Trophoblast cell (in vitro differentiated cells and primary cell): ENCODE results near the gene STOM.

Source experiments
- DNase-seq, 2 donors: peaks; one replicate each; pipeline ENCODE4 v3.0.0-alpha.2; 2016
- H2AFZ ChIP-seq: 2 replicates; pipeline ENCODE4 v1.6.1; 2013; ENCODE audit warnings: low read length, moderate library complexity, mild to moderate bottlenecking; ENCODE audit not compliant: insufficient read depth, poor library complexity
- H2AK5ac ChIP-seq: 2 replicates; pipeline ENCODE4 v1.6.1; 2013; ENCODE audit warnings: mild to moderate bottlenecking, low read length
- H2BK120ac ChIP-seq: 2 replicates; pipeline ENCODE4 v1.6.1; 2013; ENCODE audit warnings: low read length, mild to moderate bottlenecking, moderate library complexity; ENCODE audit not compliant: insufficient read depth, poor library complexity
- H2BK12ac ChIP-seq: 2 replicates; pipeline ENCODE4 v1.6.1; 2013; ENCODE audit warnings: mild to moderate bottlenecking, low read length, moderate library complexity
- H2BK5ac ChIP-seq: 2 replicates; pipeline ENCODE4 v1.6.1; 2013; ENCODE audit warnings: low read length, low read depth, moderate library complexity, mild to moderate bottlenecking; ENCODE audit not compliant: poor library complexity
- H3K14ac ChIP-seq: 2 replicates; pipeline ENCODE4 v1.6.1; 2013; ENCODE audit warnings: mild to moderate bottlenecking, low read length
- H3K18ac ChIP-seq: 2 replicates; pipeline ENCODE4 v1.6.1; 2013; ENCODE audit warnings: mild to moderate bottlenecking, low read length
- H3K23ac ChIP-seq: 2 replicates; pipeline ENCODE4 v1.6.1; 2013; ENCODE audit warnings: low read length
- H3K27ac ChIP-seq: 2 replicates; pipeline ENCODE4 v1.5.1; 2013; ENCODE audit warnings: low read depth, mild to moderate bottlenecking, inconsistent platforms, low read length, moderate library complexity
- H3K27me3 ChIP-seq: 2 replicates; pipeline ENCODE4 v1.6.1; 2013; ENCODE audit warnings: inconsistent platforms, mild to moderate bottlenecking, low read length, moderate library complexity; ENCODE audit not compliant: insufficient read depth
- H3K36me3 ChIP-seq, 2 experiments: 1 replicate in 1 of 2; 2 replicates in 1 of 2; pipeline ENCODE4 v1.6.1; 2013; ENCODE audit warnings: low read length in 2 of 2, mild to moderate bottlenecking in 2 of 2, moderate library complexity in 1 of 2; ENCODE audit not compliant: insufficient read depth in 2 of 2, control insufficient read depth in 1 of 2
- H3K4ac ChIP-seq: 2 replicates; pipeline ENCODE4 v1.6.1; 2013; ENCODE audit warnings: low read depth, mild to moderate bottlenecking, low read length, moderate library complexity
- H3K4me1 ChIP-seq, 2 experiments: 1 replicate in 1 of 2; 2 replicates in 1 of 2; pipeline ENCODE4 v1.6.1; 2013; ENCODE audit warnings: low read length in 2 of 2, mild to moderate bottlenecking in 2 of 2, moderate library complexity in 1 of 2; ENCODE audit not compliant: insufficient read depth in 2 of 2, control insufficient read depth in 1 of 2
- H3K4me2 ChIP-seq: 2 replicates; pipeline ENCODE4 v1.6.1; 2013; ENCODE audit warnings: inconsistent platforms, mild to moderate bottlenecking, low read length, moderate library complexity
- H3K4me3 ChIP-seq: 2 replicates; pipeline ENCODE4 v1.5.1; 2013; ENCODE audit warnings: mild to moderate bottlenecking, low read depth, low read length, inconsistent platforms
- H3K79me1 ChIP-seq: one replicate; pipeline ENCODE4 v1.6.1; 2013; ENCODE audit warnings: low read length
- H3K79me2 ChIP-seq: 2 replicates; pipeline ENCODE4 v1.6.1; 2013; ENCODE audit warnings: low read length, mild to moderate bottlenecking; ENCODE audit not compliant: control insufficient read depth, insufficient read depth, poor library complexity
- H3K9ac ChIP-seq: 2 replicates; pipeline ENCODE4 v1.6.1; 2013; ENCODE audit warnings: mild to moderate bottlenecking, low read length
- H3K9me3 ChIP-seq: 2 replicates; pipeline ENCODE4 v1.6.1; 2013; ENCODE audit warnings: low read depth, mild to moderate bottlenecking, control low read depth, inconsistent platforms, low read length; ENCODE audit not compliant: insufficient read depth
- H4K12ac ChIP-seq: 2 replicates; pipeline ENCODE4 v1.6.1; 2013; ENCODE audit warnings: low read depth, mild to moderate bottlenecking, low read length, moderate library complexity
- H4K8ac ChIP-seq: 2 replicates; pipeline ENCODE4 v1.6.1; 2013; ENCODE audit warnings: low read depth, mild to moderate bottlenecking, low read length, moderate library complexity
- H4K91ac ChIP-seq: one replicate; pipeline ENCODE4 v1.6.1; 2013; ENCODE audit warnings: low read depth, mild to moderate bottlenecking, low read length, moderate library complexity
- WGBS: extraction: QIAGEN DNeasy Blood & Tissue Kit; methylation state at CpG from one replicate; pipeline ENCODE4 v1.1.7; 2013; ENCODE audit warnings: missing lambda C conversion rate; ENCODE audit not compliant: insufficient read length, insufficient coverage; ENCODE audit errors: extremely low coverage; 5-methylcytosine and 5-hydroxymethylcytosine counted together

The STOM gene

GRCh38 chr9:121395558-121395957 lies 25.5 kb upstream of the STOM start:
- no peak overlapping the region for H3K4me3 ChIP-seq
- H2BK120ac ChIP-seq = no peak overlapping the region
- H3K23ac ChIP-seq = no peak overlapping the region
- H3K79me1 ChIP-seq = peaks cover 3% of the 10 kb centered on the region
- H2BK12ac ChIP-seq = no peak overlapping the region
- H2AFZ ChIP-seq = no peak overlapping the region
- H3K4ac ChIP-seq = no peak overlapping the region
- H3K79me2 ChIP-seq = no peaks in the 10 kb centered on the region
- H3K27ac ChIP-seq = no peak overlapping the region
- H3K9ac ChIP-seq = no peak overlapping the region
- H4K12ac ChIP-seq = no peak overlapping the region
- H3K14ac ChIP-seq = no peak overlapping the region
- no peak overlapping the region for H3K18ac ChIP-seq
- no peaks in the 10 kb centered on the region for H3K27me3 ChIP-seq
- no peaks in the 10 kb centered on the region for H3K9me3 ChIP-seq
- no peak overlapping the region for H3K4me2 ChIP-seq
- no peak overlapping the region for H2AK5ac ChIP-seq
- no peak overlapping the region for H4K8ac ChIP-seq
- no peak for DNase-seq
- no peak overlapping the region for H4K91ac ChIP-seq
- no peaks in the 10 kb centered on the region for H3K36me3 ChIP-seq
- peaks cover 0 to 2% of the 10 kb centered on the region in 2 experiments for H3K4me1 ChIP-seq
- no peak overlapping the region for H2BK5ac ChIP-seq

GRCh38 chr9:121394292-121394691 lies 24.2 kb upstream of the STOM start:
- no peaks in the 10 kb centered on the region for H3K27me3 ChIP-seq
- H4K91ac ChIP-seq = no peak overlapping the region
- H2BK120ac ChIP-seq = no peak overlapping the region
- H4K8ac ChIP-seq = no peak overlapping the region
- no peaks in the 10 kb centered on the region for H3K36me3 ChIP-seq
- no peak overlapping the region for H4K12ac ChIP-seq
- H3K9me3 ChIP-seq = no peaks in the 10 kb centered on the region
- H2AFZ ChIP-seq = no peak overlapping the region
- peaks cover 0 to 2% of the 10 kb centered on the region in 2 experiments for H3K4me1 ChIP-seq
- no peak overlapping the region for H3K4me2 ChIP-seq
- H3K14ac ChIP-seq = no peak overlapping the region
- no peak overlapping the region for H3K23ac ChIP-seq
- WGBS = no CpG with 5 or more reads among the region's 3 CpGs
- no peak overlapping the region for H2AK5ac ChIP-seq
- no peak overlapping the region for H3K4ac ChIP-seq
- H3K18ac ChIP-seq = no peak overlapping the region
- peaks cover 3% of the 10 kb centered on the region for H3K79me1 ChIP-seq
- no peak for DNase-seq
- no peak overlapping the region for H2BK12ac ChIP-seq
- no peak overlapping the region for H3K9ac ChIP-seq
- no peak overlapping the region for H3K4me3 ChIP-seq
- no peak overlapping the region for H3K27ac ChIP-seq
- H3K79me2 ChIP-seq = no peaks in the 10 kb centered on the region
- no peak overlapping the region for H2BK5ac ChIP-seq

GRCh38 chr9:121393318-121393717 lies 23.3 kb upstream of the STOM start:
- Histone ChIP-seq H2AK5ac (no peak overlapping the region), H3K4me3 (no peak overlapping the region), H3K27ac (peak overlapping the region; percentile 25), H4K8ac (no peak overlapping the region), H3K36me3 (no peaks in the 10 kb centered on the region), H2BK120ac (no peak overlapping the region), H3K27me3 (no peaks in the 10 kb centered on the region), H2AFZ (no peak overlapping the region), H3K14ac (no peak overlapping the region), H4K12ac (no peak overlapping the region), H3K4me1 (peaks cover 0 to 2% of the 10 kb centered on the region in 2 experiments), H4K91ac (no peak overlapping the region), H2BK5ac (no peak overlapping the region), H3K9me3 (no peaks in the 10 kb centered on the region), H3K4ac (no peak overlapping the region), H3K18ac (no peak overlapping the region), H3K79me2 (no peaks in the 10 kb centered on the region), H2BK12ac (no peak overlapping the region), H3K79me1 (peaks cover 3% of the 10 kb centered on the region), H3K4me2 (no peak overlapping the region), H3K9ac (no peak overlapping the region), H3K23ac (no peak overlapping the region)
- DNase-seq = no peak
- WGBS = no CpG with 5 or more reads among the region's 2 CpGs

- Histone ChIP-seq H3K23ac (no peak overlapping the region), H3K4me3 (no peak overlapping the region), H2AFZ (no peak overlapping the region), H3K79me1 (peaks cover 7% of the 10 kb centered on the region), H3K27me3 (no peaks in the 10 kb centered on the region), H3K9ac (no peak overlapping the region), H4K12ac (no peak overlapping the region), H3K36me3 (no peaks in the 10 kb centered on the region), H3K14ac (no peak overlapping the region), H3K4me2 (no peak overlapping the region), H3K9me3 (no peaks in the 10 kb centered on the region), H4K91ac (no peak overlapping the region), H3K4ac (no peak overlapping the region), H2BK12ac (no peak overlapping the region), H3K18ac (no peak overlapping the region), H4K8ac (no peak overlapping the region), H2BK5ac (no peak overlapping the region), H2BK120ac (no peak overlapping the region), H2AK5ac (no peak overlapping the region), H3K79me2 (no peaks in the 10 kb centered on the region), H3K27ac (no peak overlapping the region), H3K4me1 (peaks cover 8 to 12% of the 10 kb centered on the region in 2 experiments)
- WGBS = no CpG with 5 or more reads among the region's 1 CpG
- no peak for DNase-seq
These were observed 20.3 kb upstream of the STOM start for GRCh38 chr9:121390372-121390771.
